Small intestine (tissue), 7 donors: ENCODE measurements around the gene CSNK1G3. TPM values are rescaled to one million over a fixed set of nuclear protein-coding genes. Genes with fewer than 3 reads are reported as not detected.

ENCODE experiments used
- DNase-seq, 2 donors: peaks; one replicate each; pipeline versions ENCODE4 v3.0.0 to v3.0.0-alpha.2; 2013
- FAIRE-seq: peaks from 2 replicates; lab custom pipeline; 2012; peaks lifted over from hg19 to GRCh38; lab: Jason Lieb, UNC
- H3K27ac ChIP-seq, 3 donors: one replicate each; pipeline ENCODE4 v1.5.1; 2013; ENCODE audit warnings: low read length in 2 of 3, mild to moderate bottlenecking in 2 of 3, control low read depth in 1 of 3, inconsistent platforms in 1 of 3, low read depth in 1 of 3, moderate library complexity in 1 of 3
- H3K27me3 ChIP-seq, 3 donors: one replicate each; pipeline ENCODE4 v1.6.1; 2013; ENCODE audit warnings: low read length in 3 of 3, inconsistent platforms in 1 of 3; ENCODE audit not compliant: control insufficient read depth in 3 of 3, insufficient read depth in 3 of 3
- H3K36me3 ChIP-seq, 3 donors: one replicate each; pipeline ENCODE4 v1.6.1; 2013; ENCODE audit warnings: low read length in 3 of 3, inconsistent platforms in 1 of 3, low read depth in 1 of 3, mild to moderate bottlenecking in 1 of 3, moderate library complexity in 1 of 3; ENCODE audit not compliant: control insufficient read depth in 3 of 3, insufficient read depth in 2 of 3
- H3K4me1 ChIP-seq, 3 donors: one replicate each; pipeline ENCODE4 v1.6.1; 2013; ENCODE audit warnings: low read length in 2 of 3, inconsistent platforms in 1 of 3, low read depth in 1 of 3, mild to moderate bottlenecking in 1 of 3, moderate library complexity in 1 of 3; ENCODE audit not compliant: control insufficient read depth in 3 of 3, insufficient read depth in 2 of 3
- H3K4me3 ChIP-seq, 3 donors: one replicate each; pipeline ENCODE4 v1.5.1; 2013; ENCODE audit warnings: low read length in 3 of 3, control low read depth in 1 of 3, inconsistent platforms in 1 of 3, low read depth in 1 of 3, mild to moderate bottlenecking in 1 of 3, moderate library complexity in 1 of 3
- H3K9me3 ChIP-seq, 2 donors: one replicate each; pipeline ENCODE4 v1.6.1; 2013; ENCODE audit warnings: low read depth in 1 of 2, low read length in 1 of 2; ENCODE audit not compliant: control insufficient read depth in 2 of 2, insufficient read depth in 1 of 2
- WGBS, 3 donors: extraction: QIAGEN DNeasy Blood & Tissue Kit; methylation state at CpG; one replicate each; pipeline ENCODE4 v1.1.7; 2013; 5-methylcytosine and 5-hydroxymethylcytosine counted together
- polyA plus RNA-seq, 4 donors: library from polyadenylated mRNA; stranded (reverse) in 3 of 4; unstranded in 1 of 4; fragments of 200-250 nt in 3 of 4; fragments of 120-200 nt in 1 of 4; gene quantifications; one replicate each; pipeline versions ENCODE4 v1.2.1 to v1.2.3, GENCODE V29; 2013
- donor health status: healthy with polysubstance abuse.
- donor health status: control.
- donor health status: control.
- donor health status: Bipolar disorder and iron deficiency.
- donor health status: healthy.

Gene CSNK1G3
- polyA plus RNA-seq, 4 donors, result 16.7 to 21.7 (median 20.2) TPM

- Histone ChIP-seq H3K4me3 (no peak overlapping the region), H3K36me3 (no peaks in the 10 kb centered on the region), H3K9me3 (no peaks in the 10 kb centered on the region), H3K27me3 (no peaks in the 10 kb centered on the region), H3K4me1 (peaks cover 4 to 13% (median 8%) of the 10 kb centered on the region in 3 donors), H3K27ac (no peak overlapping the region)
- no peak for DNase-seq
- WGBS, 3 donors, result 69 to 72% (median 70%) methylated on average over 3 of the region's 3 CpGs
- FAIRE-seq, result peak; percentile 10
Observed at GRCh38 chr5:123517476-123517875, 5.5 kb downstream of the CSNK1G3 start.

- Histone ChIP-seq H3K27ac (no peak overlapping the region), H3K27me3 (no peaks in the 10 kb centered on the region), H3K4me1 (peaks cover 4 to 13% (median 8%) of the 10 kb centered on the region in 3 donors), H3K36me3 (no peaks in the 10 kb centered on the region), H3K9me3 (no peaks in the 10 kb centered on the region), H3K4me3 (no peak overlapping the region)
- FAIRE-seq (no peak), DNase-seq (peak in 1 of 2 donors; percentile 34)
Observed at GRCh38 chr5:123518111-123518510, 6.1 kb downstream of the CSNK1G3 start.

DNA sequence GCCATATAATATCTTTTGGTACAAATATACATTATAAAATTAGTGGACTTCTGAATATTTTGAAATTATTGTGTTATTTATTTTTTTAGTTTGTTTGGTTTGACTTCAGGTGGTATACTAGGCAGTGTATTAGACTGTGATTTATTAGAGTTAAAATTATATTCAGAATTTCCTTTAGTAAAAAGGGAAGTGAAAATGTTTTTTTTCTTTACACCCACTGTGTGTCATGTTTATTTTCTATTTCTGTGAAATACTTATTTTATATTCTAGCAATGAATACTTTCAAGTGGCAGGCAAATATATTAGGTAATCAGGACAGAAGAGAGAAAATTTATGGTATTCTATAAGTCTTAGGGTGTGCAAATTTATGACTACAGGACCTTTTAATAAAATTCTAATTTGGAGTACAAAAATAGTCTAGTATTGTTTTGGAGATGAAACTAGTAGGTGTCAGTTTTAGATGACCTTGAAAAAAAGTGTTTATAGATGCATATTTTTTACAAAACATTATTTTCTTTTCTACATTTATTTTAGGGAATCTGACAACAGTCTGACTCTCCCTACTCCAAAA is 8.8 kb downstream of the CSNK1G3 start:
- FAIRE-seq (peak; percentile 23), DNase-seq (no peak)
- peaks cover 0 to 10% (median 5%) of the 10 kb centered on the region in 3 donors for H3K4me1 ChIP-seq
- H3K4me3 ChIP-seq, result no peak overlapping the region
- no peaks in the 10 kb centered on the region for H3K36me3 ChIP-seq
- no peaks in the 10 kb centered on the region for H3K27me3 ChIP-seq
- H3K9me3 ChIP-seq, result no peaks in the 10 kb centered on the region
- H3K27ac ChIP-seq, result no peak overlapping the region

DNA sequence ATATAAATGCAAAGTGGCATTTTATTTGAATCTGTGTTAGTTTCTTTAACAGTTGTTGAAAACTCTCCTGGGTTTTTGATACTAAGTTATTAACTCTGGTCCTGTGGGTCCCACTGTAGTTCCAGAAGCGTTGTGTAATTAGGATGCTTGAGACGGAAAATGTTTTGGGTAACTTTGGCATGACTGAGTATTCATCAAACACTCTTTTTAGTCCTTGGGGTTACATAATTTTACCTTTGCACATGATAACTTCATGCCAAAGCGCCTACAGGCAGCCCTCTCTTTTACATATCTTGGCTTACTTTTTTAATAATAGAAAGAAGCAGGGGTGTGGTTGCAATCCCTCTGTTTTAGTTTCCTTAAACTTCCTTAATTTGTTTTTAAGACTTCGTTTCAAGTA is 12.2 kb downstream of the CSNK1G3 start:
- Histone ChIP-seq H3K36me3 (no peaks in the 10 kb centered on the region), H3K4me1 (peaks cover 0 to 5% (median 4%) of the 10 kb centered on the region in 3 donors), H3K27ac (no peak overlapping the region), H3K9me3 (no peaks in the 10 kb centered on the region), H3K27me3 (no peaks in the 10 kb centered on the region), H3K4me3 (no peak overlapping the region)
- no peak for DNase-seq
- no peak for FAIRE-seq
- WGBS, 3 donors, result 59 to 65% (median 62%) methylated on average over 4 of the region's 4 CpGs

- Histone ChIP-seq H3K36me3 (no peaks in the 10 kb centered on the region), H3K9me3 (no peaks in the 10 kb centered on the region), H3K27me3 (no peaks in the 10 kb centered on the region), H3K4me3 (no peak overlapping the region), H3K27ac (no peak overlapping the region), H3K4me1 (peaks cover 0 to 3% (median 0%) of the 10 kb centered on the region in 3 donors)
- FAIRE-seq (no peak), DNase-seq (no peak)
Observed at GRCh38 chr5:123527190-123527589, 15.2 kb downstream of the CSNK1G3 start.

GRCh38 chr5:123528065-123528464 is 16.1 kb downstream of the CSNK1G3 start:
- Histone ChIP-seq H3K36me3 (no peaks in the 10 kb centered on the region), H3K27ac (no peak overlapping the region), H3K9me3 (no peaks in the 10 kb centered on the region), H3K4me3 (no peak overlapping the region), H3K4me1 (peaks cover 0 to 3% (median 0%) of the 10 kb centered on the region in 3 donors), H3K27me3 (no peaks in the 10 kb centered on the region)
- FAIRE-seq (no peak), DNase-seq (peak; percentile 54 to 71)

- Histone ChIP-seq H3K27me3 (no peaks in the 10 kb centered on the region), H3K9me3 (no peaks in the 10 kb centered on the region), H3K4me3 (no peak overlapping the region), H3K27ac (no peak overlapping the region), H3K4me1 (peaks cover 0 to 3% (median 0%) of the 10 kb centered on the region in 3 donors), H3K36me3 (no peaks in the 10 kb centered on the region)
- WGBS, 3 donors, result 90 to 93% (median 92%) methylated on average over 4 of the region's 4 CpGs
- DNase-seq (no peak), FAIRE-seq (no peak)
Observed at GRCh38 chr5:123528878-123529277, 16.9 kb downstream of the CSNK1G3 start.

DNA sequence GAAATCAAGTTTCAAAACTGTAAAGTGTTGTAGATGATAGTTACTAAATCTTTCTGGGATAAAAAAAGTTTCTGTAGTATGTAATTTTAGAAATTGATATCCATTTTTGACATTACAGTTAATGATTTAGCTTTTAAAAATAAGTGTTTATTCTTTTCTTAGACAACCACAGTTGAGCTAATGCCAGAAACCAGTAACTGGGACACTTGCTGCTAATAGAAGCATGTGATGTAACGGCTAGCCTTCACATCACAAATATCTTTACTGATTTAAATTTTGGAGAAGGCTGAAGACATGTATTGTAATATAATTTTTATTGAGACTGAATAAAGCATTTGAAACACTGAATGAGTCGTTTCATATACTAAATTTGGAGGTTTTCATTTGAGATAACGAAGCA is 18.8 kb downstream of the CSNK1G3 start:
- no peak overlapping the region for H3K4me3 ChIP-seq
- WGBS, 3 donors, result 82 to 93% (median 89%) methylated on average over 3 of the region's 3 CpGs
- no peaks in the 10 kb centered on the region for H3K27me3 ChIP-seq
- DNase-seq (no peak), FAIRE-seq (peak; percentile 91)
- H3K36me3 ChIP-seq, result no peaks in the 10 kb centered on the region
- H3K9me3 ChIP-seq, result no peaks in the 10 kb centered on the region
- H3K27ac ChIP-seq, result no peak overlapping the region
- H3K4me1 ChIP-seq, result peaks cover 0 to 3% (median 0%) of the 10 kb centered on the region in 3 donors

GRCh38 chr5:123535648-123536047 is 23.7 kb downstream of the CSNK1G3 start:
- 84 to 90% (median 87%) methylated on average over 1 of the region's 1 CpG for WGBS, 3 donors
- H3K27me3 ChIP-seq, result no peaks in the 10 kb centered on the region
- DNase-seq, result no peak
- peaks cover 0 to 3% (median 0%) of the 10 kb centered on the region in 3 donors for H3K36me3 ChIP-seq
- H3K27ac ChIP-seq, result no peak overlapping the region
- peaks cover 0 to 3% (median 0%) of the 10 kb centered on the region in 3 donors for H3K4me1 ChIP-seq
- H3K4me3 ChIP-seq, result no peak overlapping the region
- no peak for FAIRE-seq
- H3K9me3 ChIP-seq, result no peaks in the 10 kb centered on the region
